Lower leg skin (tissue), 3 donors: ENCODE results near the gene PRLR.

Experiments
- CTCF ChIP-seq, 3 donors: fragments of 450-650 bp; IDR thresholded peaks; one replicate each; pipeline ENCODE4 v1.5.1; 2016; ENCODE audit warnings: antibody characterized with exemption in 3 of 3, mild to moderate bottlenecking in 3 of 3, moderate library complexity in 2 of 3
- POLR2A ChIP-seq, 2 donors: fragments of 450-650 bp; IDR thresholded peaks; one replicate each; pipeline ENCODE4 v1.6.1; 2016 to 2017; ENCODE audit warnings: antibody characterized with exemption in 2 of 2, mild to moderate bottlenecking in 1 of 2, moderate library complexity in 1 of 2

GRCh38 chr5:35089334-35090314 lies 140.7 kb downstream of the PRLR start:
- TF ChIP-seq CTCF (IDR thresholded peaks at IDR 0.05) (no peak), POLR2A (IDR thresholded peaks at IDR 0.05) (no peak)
